Fibroblast of skin of right biceps (primary cell): ENCODE measurements around the gene CD274.
A peak's percentile ranks its signal among the peaks of the same experiment; 100 is the strongest.

ENCODE experiments used
- DNase-seq: peaks from one replicate; pipeline ENCODE4 v3.0.0-alpha.2; 2013

CD274 gene

GRCh38 chr9:5502553-5502952 lies 52.2 kb downstream of the CD274 start:
- DNase-seq = no peak

- peak; percentile 99 for DNase-seq
These were observed 59.2 kb downstream of the CD274 start for GRCh38 chr9:5509573-5509972.

GRCh38 chr9:5510360-5510931 lies 60.1 kb downstream of the CD274 start, which contains the start of gene PDCD1LG2:
TSS of gene PDCD1LG2 (plus strand) at chr9:5510531. CDS start at chr9:5522547, 12,016 bp downstream.
- DNase-seq = peak; percentile 87

GRCh38 chr9:5510989-5511388 lies 60.6 kb downstream of the CD274 start:
- DNase-seq = peak; percentile 54

GRCh38 chr9:5511476-5511875 lies 61.1 kb downstream of the CD274 start:
- DNase-seq = peak; percentile 34

- peak; percentile 29 for DNase-seq
These were observed 61.7 kb downstream of the CD274 start for GRCh38 chr9:5511935-5512580.

GRCh38 chr9:5512658-5513452 lies 62.5 kb downstream of the CD274 start:
- no peak for DNase-seq

- peak; percentile 26 for DNase-seq
These were observed 63.7 kb downstream of the CD274 start for GRCh38 chr9:5513966-5514616.

GRCh38 chr9:5514617-5515260 lies 64.4 kb downstream of the CD274 start:
- peak; percentile 53 for DNase-seq

- DNase-seq = peak; percentile 35
These were observed 64.9 kb downstream of the CD274 start for GRCh38 chr9:5515261-5515650.

- DNase-seq = peak; percentile 34
These were observed 66.3 kb downstream of the CD274 start for GRCh38 chr9:5516453-5517220.

GRCh38 chr9:5518171-5518936 lies 68.0 kb downstream of the CD274 start:
- peak; percentile 77 for DNase-seq

- DNase-seq = no peak
These were observed 68.6 kb downstream of the CD274 start for GRCh38 chr9:5518937-5519319.
